H9 (cell line): ENCODE measurements around the gene ARL4D. TPM values are rescaled to one million over a fixed set of nuclear protein-coding genes. Genes with fewer than 3 reads are reported as not detected.

Experiments
- DNase-seq: peaks from one replicate; pipeline ENCODE4 v3.0.0-alpha.2; 2017
- H2AFZ ChIP-seq: one replicate; pipeline ENCODE4 v1.6.1; 2013; ENCODE audit warnings: mild to moderate bottlenecking, low read length, control low read depth, moderate library complexity
- H2AK5ac ChIP-seq: 2 replicates; pipeline ENCODE4 v1.6.1; 2013; ENCODE audit warnings: low read length, control low read depth, mixed read lengths; ENCODE audit not compliant: insufficient read length
- H2BK120ac ChIP-seq: one replicate; pipeline ENCODE4 v1.6.1; 2013; ENCODE audit warnings: low read depth, mild to moderate bottlenecking, low read length, control low read depth, inconsistent platforms; ENCODE audit not compliant: poor library complexity, severe bottlenecking
- H2BK12ac ChIP-seq: 2 replicates; pipeline ENCODE4 v1.6.1; 2013; ENCODE audit warnings: low read length, control low read depth, mixed read lengths, low read depth; ENCODE audit not compliant: insufficient read length
- H2BK15ac ChIP-seq: 2 replicates; pipeline ENCODE4 v1.6.1; 2013; ENCODE audit warnings: low read depth, low read length, control low read depth
- H2BK20ac ChIP-seq: one replicate; pipeline ENCODE4 v1.6.1; 2013; ENCODE audit warnings: low read depth, mild to moderate bottlenecking, low read length, control low read depth, inconsistent platforms; ENCODE audit not compliant: poor library complexity, severe bottlenecking
- H2BK5ac ChIP-seq: 2 replicates; pipeline ENCODE4 v1.6.1; 2013; ENCODE audit warnings: low read length, control low read depth, mixed read lengths; ENCODE audit not compliant: insufficient read length
- H3K14ac ChIP-seq: 2 replicates; pipeline ENCODE4 v1.6.1; 2013; ENCODE audit warnings: low read length, control low read depth; ENCODE audit not compliant: insufficient read depth
- H3K18ac ChIP-seq: 2 replicates; pipeline ENCODE4 v1.6.1; 2013; ENCODE audit warnings: low read depth, mild to moderate bottlenecking, mixed read lengths, low read length, control low read depth; ENCODE audit not compliant: insufficient read length
- H3K23ac ChIP-seq: 2 replicates; pipeline ENCODE4 v1.6.1; 2013; ENCODE audit warnings: low read length, control low read depth, mixed read lengths, low read depth; ENCODE audit not compliant: insufficient read length
- H3K23me2 ChIP-seq: 2 replicates; pipeline ENCODE4 v1.6.1; 2013; ENCODE audit warnings: low read depth, mild to moderate bottlenecking, mixed read lengths, low read length, control low read depth; ENCODE audit not compliant: insufficient read length, poor library complexity, severe bottlenecking
- H3K27ac ChIP-seq: 2 replicates; pipeline ENCODE4 v1.5.1; 2013; ENCODE audit warnings: low read length, control low read depth, mixed read lengths, low read depth; ENCODE audit not compliant: insufficient read length
- H3K27me3 ChIP-seq: 2 replicates; pipeline ENCODE4 v1.6.1; 2013; ENCODE audit warnings: low read length, control low read depth, inconsistent platforms; ENCODE audit not compliant: insufficient read depth
- H3K4ac ChIP-seq: 2 replicates; pipeline ENCODE4 v1.6.1; 2013; ENCODE audit warnings: low read depth, mild to moderate bottlenecking, control low read depth, inconsistent platforms, low read length, moderate library complexity
- H3K4me1 ChIP-seq: 2 replicates; pipeline ENCODE4 v1.6.1; 2013; ENCODE audit warnings: low read length, control low read depth, inconsistent platforms; ENCODE audit not compliant: insufficient read depth
- H3K4me2 ChIP-seq: 2 replicates; pipeline ENCODE4 v1.6.1; 2013; ENCODE audit warnings: low read length, control low read depth, mixed read lengths; ENCODE audit not compliant: insufficient read length, insufficient read depth
- H3K56ac ChIP-seq: 2 replicates; pipeline ENCODE4 v1.6.1; 2013; ENCODE audit warnings: low read depth, mild to moderate bottlenecking, mixed read lengths, low read length, control low read depth; ENCODE audit not compliant: insufficient read length
- H3K79me1 ChIP-seq: 2 replicates; pipeline ENCODE4 v1.6.1; 2013; ENCODE audit warnings: low read depth, mild to moderate bottlenecking, moderate library complexity, low read length, control low read depth, inconsistent platforms; ENCODE audit not compliant: insufficient read depth, poor library complexity, severe bottlenecking
- H3K79me2 ChIP-seq: 2 replicates; pipeline ENCODE4 v1.6.1; 2013; ENCODE audit warnings: low read length, control low read depth, inconsistent platforms; ENCODE audit not compliant: insufficient read depth
- H3K9ac ChIP-seq: 2 replicates; pipeline ENCODE4 v1.6.1; 2013; ENCODE audit warnings: low read length, control low read depth, mixed read lengths; ENCODE audit not compliant: insufficient read length; ENCODE audit errors: extremely low read depth
- H3K9me3 ChIP-seq: one replicate; pipeline ENCODE4 v1.6.1; 2013; ENCODE audit warnings: low read depth, low read length, inconsistent platforms; ENCODE audit not compliant: control insufficient read depth
- H3T11ph ChIP-seq: one replicate; pipeline ENCODE4 v1.6.1; 2013; ENCODE audit warnings: mild to moderate bottlenecking, low read length, control low read depth, inconsistent platforms
- H4K20me1 ChIP-seq: one replicate; pipeline ENCODE4 v1.6.1; 2013; ENCODE audit not compliant: control insufficient read depth, insufficient read length, insufficient read depth
- H4K5ac ChIP-seq: 2 replicates; pipeline ENCODE4 v1.6.1; 2013; ENCODE audit warnings: low read depth, mild to moderate bottlenecking, mixed read lengths, low read length, control low read depth; ENCODE audit not compliant: insufficient read length
- H4K8ac ChIP-seq: replicated peaks from 2 replicates; pipeline ENCODE4 v1.6.1; 2013; ENCODE audit warnings: low read length, control low read depth, mixed read lengths, low read depth; ENCODE audit not compliant: insufficient read length
- H4K91ac ChIP-seq: 2 replicates; pipeline ENCODE4 v1.6.1; 2013; ENCODE audit warnings: low read depth, mild to moderate bottlenecking, moderate library complexity, mixed read lengths, low read length, control low read depth; ENCODE audit not compliant: insufficient read length
- H3K27ac Mint-ChIP-seq, 3 experiments: 2 replicates in 2 of 3; 3 replicates in 1 of 3; pipeline ENCODE4 v1.8.0; 2020 to 2021; ENCODE audit warnings: mixed read lengths in 3 of 3, mild to moderate bottlenecking in 1 of 3, moderate library complexity in 1 of 3
- H3K27me3 Mint-ChIP-seq: 2 replicates; pipeline ENCODE4 v1.8.0; 2021; ENCODE audit warnings: low read depth, mild to moderate bottlenecking, moderate library complexity, mixed read lengths
- H3K36me3 Mint-ChIP-seq, 3 experiments: 2 replicates in 2 of 3; 3 replicates in 1 of 3; pipeline ENCODE4 v1.8.0; 2020 to 2021; ENCODE audit warnings: low read depth in 3 of 3, mixed read lengths in 3 of 3; ENCODE audit not compliant: insufficient read depth in 1 of 3
- H3K4me1 Mint-ChIP-seq, 2 experiments: 2 replicates each; pipeline ENCODE4 v1.8.0; 2020; ENCODE audit warnings: mixed read lengths in 2 of 2
- H3K4me3 Mint-ChIP-seq, 2 experiments: 2 replicates in 1 of 2; 3 replicates in 1 of 2; pipeline ENCODE4 v1.8.0; 2020 to 2021; ENCODE audit warnings: mild to moderate bottlenecking in 2 of 2, mixed read lengths in 2 of 2, moderate library complexity in 1 of 2
- H3K9me3 Mint-ChIP-seq, 2 experiments: 2 replicates in 1 of 2; 3 replicates in 1 of 2; pipeline ENCODE4 v1.8.0; 2020; ENCODE audit warnings: mild to moderate bottlenecking in 2 of 2, mixed read lengths in 2 of 2, moderate library complexity in 1 of 2
- CTCF ChIP-seq: fragments of 200-600 bp; sonication (generic); conservative IDR thresholded peaks from 3 replicates; pipeline ENCODE4 v1.8.0; 2021; ENCODE audit warnings: antibody characterized with exemption, mild to moderate bottlenecking
- WGBS: extraction: QIAGEN DNeasy Blood & Tissue Kit; methylation state at CpG from one replicate; pipeline ENCODE4 v1.1.7; 2013; ENCODE audit warnings: missing lambda C conversion rate, low lambda C conversion rate, mixed read lengths; ENCODE audit not compliant: insufficient read length; ENCODE audit errors: extremely low coverage; 5-methylcytosine and 5-hydroxymethylcytosine counted together
- total RNA-seq: library from RNA; stranded (reverse); gene quantifications from 2 replicates; pipeline ENCODE4 v1.2.1, GENCODE V29; 2021

ARL4D gene
- total RNA-seq, 1 experiment from 2014 or later: 6.2 TPM

DNA sequence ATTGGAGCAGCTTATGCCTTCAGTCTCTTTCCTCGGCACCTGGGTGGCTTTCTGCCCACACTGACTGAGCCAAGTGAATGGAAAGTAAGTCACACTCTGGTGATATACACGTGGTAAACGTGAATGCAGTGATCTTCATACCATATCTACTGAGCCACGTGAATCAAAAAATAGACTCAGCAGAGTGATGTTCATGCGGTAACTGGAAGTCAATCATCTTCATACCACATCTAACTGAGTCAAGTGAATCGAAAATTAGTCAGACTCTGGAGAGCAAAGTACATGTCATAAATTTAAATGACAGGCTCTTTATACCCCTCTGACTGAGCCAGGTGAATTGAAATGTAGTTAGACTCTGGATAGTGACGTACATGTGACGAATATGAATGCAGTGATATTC lies 47.1 kb upstream of the ARL4D start:
- DNase-seq: no peak
- Mint-ChIP-seq H3K9me3 (peaks cover 39 to 40% of the 10 kb centered on the region in 2 experiments), H3K27me3 (peaks cover 14% of the 10 kb centered on the region), H3K36me3 (peaks cover 37 to 51% (median 48%) of the 10 kb centered on the region in 3 experiments), H3K27ac (no peak overlapping the region), H3K4me1 (peaks cover 11 to 25% of the 10 kb centered on the region in 2 experiments), H3K4me3 (no peak overlapping the region)
- Histone ChIP-seq H4K8ac (no peak overlapping the region), H4K91ac (no peak overlapping the region), H3K56ac (no peak overlapping the region), H3T11ph (no peak overlapping the region), H3K79me2 (no peaks in the 10 kb centered on the region), H3K79me1 (no peaks in the 10 kb centered on the region), H3K4ac (no peak overlapping the region), H3K18ac (no peak overlapping the region), H3K27ac (no peak overlapping the region), H2BK15ac (no peak overlapping the region), H2BK120ac (no peak overlapping the region), H3K9me3 (peaks cover 31% of the 10 kb centered on the region), H2BK12ac (no peak overlapping the region), H4K5ac (no peak overlapping the region), H2BK20ac (no peak overlapping the region), H3K27me3 (no peaks in the 10 kb centered on the region), H3K14ac (no peak overlapping the region), H2BK5ac (no peak overlapping the region), H3K4me2 (no peak overlapping the region), H3K23ac (no peak overlapping the region), H3K9ac (no peak overlapping the region), H3K23me2 (no peaks in the 10 kb centered on the region), H2AK5ac (no peak overlapping the region), H2AFZ (no peak overlapping the region), H4K20me1 (no peaks in the 10 kb centered on the region), H3K4me1 (no peaks in the 10 kb centered on the region)
- no CpG with 5 or more reads among the region's 8 CpGs for WGBS
- TF ChIP-seq CTCF: no peak
